GM19395 (cell line): Measurements from ENCODE around the gene CNTN4.

Experiments
- ATAC-seq: cut with Tn5 transposase; IDR thresholded peaks from one replicate; pipeline ENCODE4 v1.9.1; 2021; ENCODE audit warnings: mild to moderate bottlenecking, moderate library complexity; ENCODE audit not compliant: unreplicated experiment

The CNTN4 gene

DNA sequence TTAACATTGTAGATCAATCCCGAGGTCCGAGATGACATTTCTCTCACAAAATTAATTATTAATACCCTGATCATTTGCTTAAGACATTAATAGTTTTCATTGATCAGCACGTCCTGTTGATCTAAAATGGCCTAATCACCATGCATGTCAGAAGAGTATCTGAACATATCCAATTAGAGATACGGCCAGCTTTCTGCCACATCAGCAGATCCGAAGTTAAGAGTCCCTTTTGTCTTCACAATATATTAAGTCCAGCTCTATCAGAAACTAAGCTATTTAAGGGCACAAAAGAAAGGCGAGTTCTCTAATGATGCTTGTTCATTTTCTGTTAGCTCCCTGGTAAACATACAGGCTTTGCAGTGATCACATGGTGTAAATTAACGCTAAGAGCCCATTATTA lies 470.3 kb downstream of the CNTN4 start:
- no peak for ATAC-seq

GRCh38 chr3:2577571-2577970 lies 478.9 kb downstream of the CNTN4 start:
- no peak for ATAC-seq

DNA sequence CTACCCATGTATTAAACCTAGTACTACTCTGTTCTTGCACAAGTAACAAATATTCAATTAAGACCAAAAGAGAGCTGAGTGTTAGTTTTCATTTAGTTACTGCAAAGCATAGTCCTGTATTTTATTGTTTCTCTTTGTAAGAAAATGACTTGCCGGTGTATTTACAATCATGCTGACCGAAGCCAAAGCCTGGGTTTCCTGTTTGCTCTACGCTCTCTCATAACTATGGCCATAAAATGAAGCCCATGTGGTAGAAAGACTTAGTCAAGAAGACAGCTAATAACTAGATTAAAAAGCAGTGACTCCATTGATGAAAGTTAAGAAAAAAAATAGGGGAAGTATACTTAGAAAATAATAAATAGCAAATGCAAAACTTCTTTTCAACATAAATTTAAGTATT lies 479.9 kb downstream of the CNTN4 start:
- ATAC-seq: no peak

- no peak for ATAC-seq
These were observed 480.5 kb downstream of the CNTN4 start for GRCh38 chr3:2579206-2579605.

DNA sequence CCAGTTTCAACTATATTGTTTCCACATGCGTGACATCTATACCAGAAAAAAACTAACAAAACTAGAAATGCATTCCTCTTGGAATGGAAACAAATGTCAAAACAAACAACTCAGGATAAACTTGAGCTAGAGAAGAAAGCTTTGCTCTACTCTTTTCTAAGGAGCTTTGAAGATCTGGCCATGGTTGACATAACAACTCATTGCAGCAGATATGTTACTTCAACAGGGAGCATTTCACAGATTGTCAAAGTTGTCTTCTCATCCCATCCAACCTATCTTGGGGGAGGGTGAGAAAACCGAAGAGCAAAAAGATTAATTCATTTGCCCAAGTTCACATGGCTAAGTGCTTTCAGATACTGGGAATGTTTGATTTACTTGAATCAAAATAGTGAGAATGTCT lies 484.4 kb downstream of the CNTN4 start:
- ATAC-seq: no peak

DNA sequence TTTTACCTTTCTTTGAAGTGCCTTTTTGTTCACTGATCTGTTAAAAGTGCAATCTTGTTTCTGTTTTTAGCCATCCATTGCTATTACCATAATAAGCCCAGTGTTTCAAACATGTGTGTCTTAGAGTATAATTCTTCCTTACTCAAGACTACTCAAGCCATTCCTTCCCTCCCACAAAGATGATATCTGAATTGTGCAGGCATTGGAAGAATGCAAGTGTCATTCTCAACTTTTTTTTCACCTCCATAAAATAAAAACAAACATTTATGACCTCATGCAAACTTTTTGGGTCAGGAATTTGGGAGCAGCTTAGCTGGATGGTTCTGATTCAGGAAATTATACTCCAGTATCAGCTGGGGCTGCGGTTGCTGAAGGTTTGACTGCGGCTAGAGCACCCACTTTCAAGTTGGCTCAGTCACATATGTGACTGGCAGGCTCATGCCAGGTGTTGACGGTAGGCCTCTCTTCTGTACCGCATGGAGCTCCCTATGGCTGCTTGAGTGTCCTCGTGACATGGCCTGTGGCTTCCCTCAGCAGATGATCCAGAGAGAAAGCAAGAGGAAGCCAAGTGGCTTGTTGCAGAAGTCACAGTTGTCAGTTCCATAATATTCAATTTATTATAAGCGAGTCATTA lies 490.8 kb downstream of the CNTN4 start:
- ATAC-seq: no peak

- ATAC-seq: no peak
These were observed 496.8 kb downstream of the CNTN4 start for GRCh38 chr3:2595486-2595885.

DNA sequence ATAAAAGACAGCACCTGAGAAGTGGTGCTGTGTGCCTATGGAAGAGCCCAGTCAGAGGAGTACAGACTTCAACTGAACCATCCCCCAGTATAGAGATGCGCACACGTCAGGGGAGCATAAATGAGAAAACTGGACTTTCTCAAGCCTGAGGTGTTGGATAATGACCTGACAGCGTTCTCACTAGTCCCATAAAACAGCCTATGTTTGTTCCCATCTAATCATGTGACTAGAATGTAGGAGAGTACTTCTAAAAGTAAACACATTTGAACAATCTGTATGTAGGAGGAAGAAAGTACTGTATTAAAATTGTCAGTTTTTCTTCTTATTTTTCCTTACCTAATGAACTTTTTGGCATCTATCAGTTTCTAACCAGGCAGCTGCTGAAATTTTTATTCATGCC lies 498.9 kb downstream of the CNTN4 start:
- no peak for ATAC-seq

DNA sequence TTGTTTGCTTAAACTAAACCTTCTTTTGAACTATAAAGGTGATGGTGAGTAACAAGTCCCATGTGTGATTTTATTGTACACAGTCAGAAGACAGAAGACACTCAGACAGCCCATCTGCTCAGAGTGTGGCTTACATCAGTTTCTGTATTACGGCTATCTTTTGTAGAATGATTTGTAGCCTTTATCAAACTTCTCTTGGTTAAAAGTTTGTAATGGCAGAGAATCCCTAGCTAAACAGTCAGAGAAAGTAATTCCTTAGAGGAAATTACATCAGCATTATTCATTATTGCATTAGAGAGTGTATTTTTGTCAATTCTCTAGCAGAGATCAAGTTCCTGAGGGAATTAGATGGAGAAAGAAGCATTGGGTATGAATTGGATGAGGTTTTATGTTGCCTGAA lies 500.8 kb downstream of the CNTN4 start:
- ATAC-seq: no peak

- no peak for ATAC-seq
These were observed 505.1 kb downstream of the CNTN4 start for GRCh38 chr3:2603692-2604289.

GRCh38 chr3:2614578-2614977 lies 515.9 kb downstream of the CNTN4 start:
- ATAC-seq: no peak

GRCh38 chr3:2615080-2615479 lies 516.4 kb downstream of the CNTN4 start:
- no peak for ATAC-seq

DNA sequence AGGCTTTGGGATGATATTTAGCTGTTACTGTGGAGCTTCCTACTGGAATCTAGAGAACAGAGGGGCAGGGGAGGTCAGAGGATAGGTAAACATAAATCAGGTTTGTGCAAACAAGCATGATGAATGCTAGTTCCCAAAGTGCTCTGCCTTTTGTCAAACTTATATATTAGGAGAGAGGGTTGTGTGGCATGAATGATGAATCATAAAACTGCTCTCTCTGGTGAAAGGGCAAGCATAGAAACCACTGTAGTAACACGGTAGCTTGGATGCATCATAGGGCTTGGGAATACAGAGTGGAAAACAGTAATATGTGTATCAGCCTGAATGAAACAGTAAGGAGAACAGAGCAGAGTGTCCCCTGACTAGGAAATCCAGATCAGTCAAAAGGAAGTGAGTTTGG lies 524.8 kb downstream of the CNTN4 start:
- no peak for ATAC-seq

GRCh38 chr3:2628117-2628516 lies 529.5 kb downstream of the CNTN4 start:
- ATAC-seq: no peak

GRCh38 chr3:2635511-2635910 lies 536.8 kb downstream of the CNTN4 start:
- no peak for ATAC-seq

DNA sequence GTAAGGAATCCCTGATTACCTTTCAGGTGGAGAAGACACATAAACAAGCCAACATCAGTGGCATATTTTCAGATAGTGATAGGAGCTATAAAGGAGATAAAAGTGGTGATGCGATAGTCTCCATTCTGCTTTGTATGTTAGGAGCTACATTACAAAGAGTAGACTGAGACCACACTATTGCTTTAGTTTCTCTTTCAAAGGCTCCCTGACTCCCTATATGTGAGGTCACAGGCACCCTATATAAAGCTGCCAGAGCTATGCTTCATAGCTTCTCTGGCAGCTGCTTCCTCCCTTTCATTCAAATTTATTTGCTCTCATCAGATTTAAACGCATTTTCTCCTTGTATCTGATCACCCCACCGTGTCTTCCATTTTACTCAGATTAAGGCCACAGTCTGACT lies 544.9 kb downstream of the CNTN4 start:
- ATAC-seq: no peak

- no peak for ATAC-seq
These were observed 546.3 kb downstream of the CNTN4 start for GRCh38 chr3:2645001-2645400.

DNA sequence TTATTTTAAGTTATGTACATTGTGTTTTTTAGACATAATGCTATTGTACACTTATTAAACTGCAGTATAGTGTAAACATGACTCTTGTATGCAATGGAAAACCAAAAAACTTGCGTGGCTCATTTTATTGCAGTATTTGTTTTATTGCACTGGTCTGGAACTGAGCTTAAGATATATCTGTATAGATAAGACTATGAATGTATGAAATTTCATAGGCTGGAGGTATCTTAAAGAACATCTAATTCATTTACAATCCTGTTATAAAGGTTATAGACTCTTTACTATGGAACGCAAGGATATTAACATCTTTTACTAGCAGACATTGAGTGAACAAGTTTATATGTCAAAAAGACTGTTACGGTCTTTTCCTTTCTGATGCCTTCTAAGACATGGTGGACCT lies 552.1 kb downstream of the CNTN4 start:
- ATAC-seq: no peak

GRCh38 chr3:2652386-2652785 lies 553.7 kb downstream of the CNTN4 start:
- ATAC-seq: no peak

GRCh38 chr3:2653706-2654105 lies 555.0 kb downstream of the CNTN4 start:
- no peak for ATAC-seq

DNA sequence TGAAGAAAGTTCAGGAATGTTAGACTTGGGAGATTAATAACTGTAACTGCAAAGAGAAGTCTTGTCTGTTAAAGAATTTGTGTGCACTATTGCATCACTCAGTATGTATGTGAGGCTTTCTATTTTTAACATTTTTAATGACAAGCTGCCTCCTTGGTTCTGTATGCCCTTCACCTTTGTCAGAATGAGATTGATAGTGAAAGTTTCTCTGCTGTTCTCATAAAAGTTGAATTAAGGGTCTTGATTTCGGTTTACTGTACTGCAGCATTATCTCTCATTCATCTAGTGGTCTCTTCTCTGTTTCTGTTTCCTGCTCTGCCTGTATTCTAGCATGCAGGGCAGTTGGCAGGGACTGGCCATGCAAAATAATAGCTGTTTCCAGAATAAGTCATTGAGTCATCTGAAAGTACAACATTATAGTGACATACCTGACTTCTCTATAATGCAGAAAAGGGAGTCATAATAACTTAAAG lies 556.6 kb downstream of the CNTN4 start:
- ATAC-seq: no peak

DNA sequence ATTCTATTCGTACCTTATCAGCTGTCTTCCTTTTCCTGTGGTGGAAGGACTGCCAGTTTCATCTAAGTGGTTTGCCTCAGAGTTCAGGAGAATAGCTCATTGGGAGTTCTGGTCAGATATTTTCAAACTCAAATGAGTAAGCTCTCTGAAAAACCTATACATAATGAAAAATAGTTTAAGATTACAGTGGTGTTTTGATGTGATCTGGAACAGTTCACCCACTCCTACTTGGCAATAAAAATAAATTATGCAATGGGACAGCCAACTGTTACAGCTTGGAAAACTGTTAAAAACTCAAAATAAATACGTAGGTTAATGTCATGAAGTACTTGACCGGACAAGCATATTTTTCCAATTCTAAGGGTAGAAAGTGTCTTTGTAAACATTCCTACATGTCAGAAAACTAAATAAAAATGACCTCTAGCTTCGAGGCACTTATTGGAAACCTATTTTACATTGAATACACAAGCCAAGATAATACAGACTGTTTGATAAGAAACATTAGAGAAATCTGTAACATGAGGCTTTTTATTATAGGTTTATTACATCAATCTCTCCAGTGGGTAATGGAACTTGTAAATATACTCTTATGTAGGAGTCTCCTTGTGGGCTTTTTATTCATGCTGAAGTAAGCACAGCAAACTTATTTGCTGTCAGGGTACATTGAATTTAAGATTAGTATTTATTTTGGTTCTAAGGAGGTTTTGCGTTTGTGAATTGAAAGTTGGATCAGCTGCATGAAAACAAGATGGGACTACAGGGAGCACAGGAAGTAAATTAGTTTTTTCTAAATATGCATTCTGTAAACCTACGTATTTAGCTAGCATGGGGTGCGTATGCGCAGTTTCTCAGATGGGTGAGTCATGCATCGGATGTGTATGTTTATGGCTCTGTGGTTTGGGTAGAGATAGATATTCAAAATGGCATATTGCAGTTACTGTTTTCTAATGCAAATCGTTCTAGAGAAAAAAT lies 558.4 kb downstream of the CNTN4 start:
- ATAC-seq: no peak
